Spleen (tissue), 11 donors: ENCODE results near the gene LRCH1. TPM values are rescaled to one million over a fixed set of nuclear protein-coding genes. Genes with fewer than 3 reads are reported as not detected.

ENCODE experiments used
- DNase-seq: peaks from one replicate; pipeline ENCODE4 v3.0.0-alpha.2; 2020
- H3K27ac ChIP-seq, 8 donors: fragments of 200-600 bp; sonication (generic) in 7 of 8; 1 replicate in 4 of 8; 2 replicates in 4 of 8; pipeline versions ENCODE4 v1.5.0 to v1.8.0; 2016 to 2021; ENCODE audit warnings: inconsistent platforms in 4 of 8, mild to moderate bottlenecking in 4 of 8, moderate library complexity in 1 of 8
- H3K27me3 ChIP-seq, 7 donors: fragments of 200-600 bp; sonication (generic) in 6 of 7; replicated peaks in 1 of 7; 1 replicate in 4 of 7; 2 replicates in 3 of 7; pipeline versions ENCODE4 v1.5.0 to v1.8.0; 2016 to 2021; ENCODE audit warnings: inconsistent platforms in 3 of 7, mild to moderate bottlenecking in 1 of 7
- H3K36me3 ChIP-seq, 6 donors: fragments of 200-600 bp; sonication (generic) in 5 of 6; 1 replicate in 4 of 6; 2 replicates in 2 of 6; pipeline versions ENCODE4 v1.5.0 to v1.8.0; 2016 to 2021; ENCODE audit warnings: inconsistent platforms in 2 of 6
- H3K4me1 ChIP-seq, 6 donors: fragments of 200-600 bp; sonication (generic) in 5 of 6; 1 replicate in 3 of 6; 2 replicates in 3 of 6; pipeline versions ENCODE4 v1.5.0 to v1.8.0; 2016 to 2021; ENCODE audit warnings: inconsistent platforms in 3 of 6
- H3K4me3 ChIP-seq, 8 donors: fragments of 200-600 bp; sonication (generic) in 7 of 8; 1 replicate in 4 of 8; 2 replicates in 4 of 8; pipeline versions ENCODE4 v1.5.0 to v1.8.0; 2016 to 2021; ENCODE audit warnings: inconsistent platforms in 4 of 8, mild to moderate bottlenecking in 4 of 8, moderate library complexity in 2 of 8
- H3K9me3 ChIP-seq, 8 donors: fragments of 200-600 bp; sonication (generic) in 7 of 8; 1 replicate in 4 of 8; 2 replicates in 4 of 8; pipeline versions ENCODE4 v1.5.0 to v1.8.0; 2016 to 2021; ENCODE audit warnings: inconsistent platforms in 4 of 8
- CTCF ChIP-seq, 11 experiments: fragments of 200-600 bp in 7 of 11; fragments of 450-650 bp in 4 of 11; sonication (generic) in 4 of 11; IDR thresholded peaks in 8 of 11; conservative IDR thresholded peaks in 3 of 11; 1 replicate in 7 of 11; 2 replicates in 4 of 11; pipeline versions ENCODE4 v1.4.0 to v1.8.0; 2016 to 2021; ENCODE audit warnings: antibody characterized with exemption in 11 of 11, inconsistent platforms in 4 of 11, mild to moderate bottlenecking in 1 of 11
- POLR2A ChIP-seq, 3 donors: fragments of 450-650 bp; IDR thresholded peaks; one replicate each; pipeline ENCODE4 v1.5.1; 2017; ENCODE audit warnings: antibody characterized with exemption in 3 of 3, mild to moderate bottlenecking in 1 of 3
- POLR2AphosphoS5 ChIP-seq, 3 donors: sonication (generic); formaldehyde crosslinking; IDR thresholded peaks; one replicate each; pipeline ENCODE4 v1.5.1; 2017; ENCODE audit warnings: antibody characterized with exemption in 3 of 3
- WGBS, 5 donors: extraction: QIAGEN DNeasy Blood & Tissue Kit in 3 of 5; methylation state at CpG; one replicate each; pipeline versions ENCODE4 v1.1.5 to v1.1.7; 2013 to 2018; 5-methylcytosine and 5-hydroxymethylcytosine counted together
- intact Hi-C: fragments of 100-400 bp; cut with DNase I; formaldehyde crosslinking; loops from one replicate; pipeline ENCODE4 v1.15.0; 2023; ENCODE audit warnings: low total_unique reads
- polyA plus RNA-seq, 3 donors: library from polyadenylated mRNA; stranded (reverse); fragments of 200-250 nt; gene quantifications; one replicate each; pipeline ENCODE4 v1.2.1, GENCODE V29; 2013
- total RNA-seq, 7 donors: library from RNA; depleted of rRNA in 3 of 7; stranded (reverse); fragments of >200 nt in 3 of 7; fragmentation: NEBNext Ultra II Directional in 4 of 7; extraction: Animal tissue kit (Norgen Biotek cat#: 25700) in 4 of 7; gene quantifications; one replicate each; pipeline versions ENCODE4 v1.1.0 to v1.2.1, GENCODE V29; 2016 to 2021
- donor health status: healthy with polysubstance abuse.
- donor health status: DM: no; HTN: no; CAD: no; lungs with moderate emphysema.
- donor health status: DM: no; HTN: no; CAD: no.
- donor health status: Bipolar disorder and iron deficiency.
- donor health status: healthy.
- donor health status: DM: no; HTN: no; CAD: no.
- donor health status: DM: yes; HTN: yes; CAD: no.

The LRCH1 gene
- total and polyA plus RNA-seq, 10 donors = 7.4 to 41.6 (median 34.6) TPM

- Histone ChIP-seq H3K4me1 (peaks cover 32 to 95% (median 82%) of the 10 kb centered on the region in 6 donors), H3K9me3 (no peaks in the 10 kb centered on the region), H3K27me3 (no peaks in the 10 kb centered on the region), H3K27ac (peak overlapping the region in 2 of 8 donors; percentile 2 to 10), H3K36me3 (no peaks in the 10 kb centered on the region), H3K4me3 (no peak overlapping the region)
- TF ChIP-seq POLR2A (IDR thresholded peaks at IDR 0.05) (no peak), POLR2AphosphoS5 (IDR thresholded peaks at IDR 0.05) (no peak), CTCF (IDR thresholded peaks at IDR 0.05 in 8 of 11, conservative IDR thresholded peaks at IDR 0.05 in 3 of 11) (no peak)
- intact Hi-C loops = no loop called here
- 63 to 76% (median 72%) methylated on average over 4 of the region's 4 CpGs for WGBS, 5 donors
- no peak for DNase-seq
These were observed 69.0 kb downstream of the LRCH1 start for GRCh38 chr13:46621792-46622629.

DNA sequence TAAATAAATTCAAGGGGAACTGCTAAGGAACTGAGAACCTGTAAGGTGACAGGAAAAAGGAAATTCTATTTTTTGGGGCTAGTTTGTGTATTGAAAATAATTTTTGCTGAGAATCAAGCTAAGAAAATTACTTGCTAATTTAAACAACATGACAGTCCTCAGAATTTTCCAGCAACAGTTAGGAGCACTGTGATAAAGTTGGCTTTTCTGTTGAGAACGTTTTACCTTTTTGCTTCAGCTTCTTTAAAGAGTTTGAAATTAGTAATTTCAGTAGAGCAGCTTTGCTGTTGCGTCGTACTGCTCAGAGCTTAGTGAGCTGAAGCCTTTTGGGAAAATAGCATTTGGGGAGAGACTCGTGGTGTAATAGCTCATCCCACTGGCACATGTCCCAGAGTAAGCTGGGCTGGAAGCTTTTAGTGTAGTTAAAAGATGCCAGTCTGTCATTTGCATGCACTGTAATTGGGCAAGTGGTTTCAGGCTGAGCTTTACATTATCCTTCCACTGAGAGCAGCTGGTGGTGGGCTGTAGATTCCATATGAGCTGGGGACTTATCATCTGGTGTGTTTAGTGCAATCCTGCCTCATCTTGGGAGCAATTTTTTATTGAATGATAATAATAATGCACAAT, 69.8 kb downstream of the LRCH1 start:
- intact Hi-C loops = no loop called here
- H3K27me3 ChIP-seq = no peaks in the 10 kb centered on the region
- 44 to 62% (median 53%) methylated on average over 4 of the region's 4 CpGs for WGBS, 5 donors
- H3K4me3 ChIP-seq = no peak overlapping the region
- TF ChIP-seq POLR2AphosphoS5 (IDR thresholded peaks at IDR 0.05) (no peak), CTCF (IDR thresholded peaks at IDR 0.05 in 8 of 11, conservative IDR thresholded peaks at IDR 0.05 in 3 of 11) (no peak), POLR2A (IDR thresholded peaks at IDR 0.05) (no peak)
- H3K4me1 ChIP-seq = peaks cover 31 to 95% (median 75%) of the 10 kb centered on the region in 6 donors
- peak overlapping the region in 2 of 8 donors; percentile 2 to 10 for H3K27ac ChIP-seq
- no peaks in the 10 kb centered on the region for H3K9me3 ChIP-seq
- no peak for DNase-seq
- no peaks in the 10 kb centered on the region for H3K36me3 ChIP-seq

DNA sequence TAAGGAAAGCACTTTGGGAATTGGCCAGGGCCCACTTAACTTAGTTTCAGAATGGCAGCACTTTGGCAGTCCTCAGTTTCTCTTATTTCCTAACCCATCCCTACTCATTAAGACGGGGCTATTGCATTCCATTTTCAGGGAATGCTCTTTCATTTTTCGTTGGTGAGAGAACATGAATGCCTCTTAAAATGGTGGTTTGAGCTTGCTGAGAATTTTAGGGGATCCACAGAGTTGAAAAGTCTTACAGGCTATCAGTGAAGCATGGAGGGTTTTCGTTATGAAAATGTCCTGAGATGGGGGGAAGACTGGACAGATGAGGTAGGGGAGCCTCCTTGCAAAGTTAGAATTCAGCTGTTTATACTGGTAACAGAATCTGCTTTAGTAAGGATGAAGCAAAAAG, 71.4 kb downstream of the LRCH1 start:
- H3K27me3 ChIP-seq = no peaks in the 10 kb centered on the region
- peaks cover 21 to 92% (median 64%) of the 10 kb centered on the region in 6 donors for H3K4me1 ChIP-seq
- peak overlapping the region in 2 of 8 donors; percentile 15 to 22 for H3K27ac ChIP-seq
- no peak overlapping the region for H3K4me3 ChIP-seq
- H3K36me3 ChIP-seq = no peaks in the 10 kb centered on the region
- TF ChIP-seq POLR2A (IDR thresholded peaks at IDR 0.05) (no peak), CTCF (IDR thresholded peaks at IDR 0.05 in 8 of 11, conservative IDR thresholded peaks at IDR 0.05 in 3 of 11) (no peak), POLR2AphosphoS5 (IDR thresholded peaks at IDR 0.05) (no peak)
- intact Hi-C loops = no loop called here
- no peak for DNase-seq
- WGBS, 5 donors = 58 to 75% (median 71%) methylated on average over 3 of the region's 3 CpGs
- H3K9me3 ChIP-seq = no peaks in the 10 kb centered on the region

DNA sequence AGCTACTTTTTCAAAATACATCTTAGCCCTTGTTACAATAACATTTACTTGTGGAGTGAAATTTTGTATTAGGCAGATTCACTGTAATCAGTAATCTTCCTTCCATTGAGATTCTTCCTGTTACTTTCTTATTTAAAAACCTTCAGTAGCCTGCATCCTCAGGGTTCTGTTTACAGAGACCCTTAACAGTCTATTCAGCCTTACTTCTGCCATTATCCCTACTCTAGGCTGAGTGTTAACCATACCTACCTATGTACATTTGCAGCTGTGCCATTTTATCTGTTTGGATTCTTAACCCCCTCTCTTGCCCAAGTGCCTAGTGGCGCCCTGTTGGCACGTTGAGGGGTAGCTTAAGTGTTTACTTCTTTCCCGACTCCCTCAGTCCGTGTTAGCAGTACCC, 71.9 kb downstream of the LRCH1 start:
- Histone ChIP-seq H3K4me1 (peaks cover 22 to 92% (median 65%) of the 10 kb centered on the region in 6 donors), H3K27me3 (no peaks in the 10 kb centered on the region), H3K36me3 (no peaks in the 10 kb centered on the region), H3K4me3 (no peak overlapping the region), H3K27ac (peak overlapping the region in 1 of 8 donors; percentile 22), H3K9me3 (no peaks in the 10 kb centered on the region)
- TF ChIP-seq POLR2A (IDR thresholded peaks at IDR 0.05) (no peak), POLR2AphosphoS5 (IDR thresholded peaks at IDR 0.05) (no peak), CTCF (IDR thresholded peaks at IDR 0.05 in 8 of 11, conservative IDR thresholded peaks at IDR 0.05 in 3 of 11) (no peak)
- no peak for DNase-seq
- WGBS, 5 donors = 90 to 97% (median 94%) methylated on average over 4 of the region's 4 CpGs
- intact Hi-C loops = no loop called here
